ENCODE results near the gene NIBAN1.

NIBAN1 gene

DNA sequence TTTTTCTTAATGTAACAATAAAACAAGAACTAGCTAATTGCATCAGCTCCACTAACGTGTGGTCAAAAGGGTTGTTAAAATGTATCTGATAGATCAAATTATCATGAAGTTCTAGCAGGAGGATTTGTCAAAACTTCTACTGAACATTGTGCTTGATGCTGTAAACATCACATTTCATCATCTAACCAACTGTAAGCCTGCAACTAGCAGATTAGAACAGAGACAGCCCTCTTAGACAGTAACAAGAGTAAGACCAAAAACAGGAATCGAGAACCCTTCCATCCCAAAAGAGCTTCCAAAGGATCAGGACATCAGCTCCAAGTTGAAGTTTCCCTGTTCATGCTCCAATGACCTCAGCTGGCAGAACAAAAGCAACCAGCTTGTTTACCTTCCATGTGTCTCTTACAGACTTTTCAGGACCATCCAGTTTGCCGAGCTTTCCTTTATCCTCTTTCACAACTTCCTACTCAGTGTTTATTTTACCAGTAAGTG is 44.6 kb downstream of the NIBAN1 start:
- H3K4me1 ChIP-seq (ENCODE audit: low read length) = no peaks in the 10 kb centered on the region
- no peak for DNase-seq
- no peaks in the 10 kb centered on the region for H3F3A ChIP-seq (ENCODE audit: insufficient read depth, low read length)
- no peaks in the 10 kb centered on the region for H3K9me3 ChIP-seq (replicated peaks; ENCODE audit: insufficient read depth, low read length)
- H3K27me3 ChIP-seq (replicated peaks; ENCODE audit: insufficient read depth, low read length) = no peaks in the 10 kb centered on the region
- H3K27ac ChIP-seq (ENCODE audit: low read length) = no peak overlapping the region
- H3K9me2 ChIP-seq (replicated peaks; ENCODE audit: insufficient read depth, low read length) = no peaks in the 10 kb centered on the region
- H2AFZ ChIP-seq (ENCODE audit: low read length) = no peak overlapping the region
- no peak overlapping the region for H3K4me3 ChIP-seq (ENCODE audit: low read length)
- TF ChIP-seq, protein P1, sequence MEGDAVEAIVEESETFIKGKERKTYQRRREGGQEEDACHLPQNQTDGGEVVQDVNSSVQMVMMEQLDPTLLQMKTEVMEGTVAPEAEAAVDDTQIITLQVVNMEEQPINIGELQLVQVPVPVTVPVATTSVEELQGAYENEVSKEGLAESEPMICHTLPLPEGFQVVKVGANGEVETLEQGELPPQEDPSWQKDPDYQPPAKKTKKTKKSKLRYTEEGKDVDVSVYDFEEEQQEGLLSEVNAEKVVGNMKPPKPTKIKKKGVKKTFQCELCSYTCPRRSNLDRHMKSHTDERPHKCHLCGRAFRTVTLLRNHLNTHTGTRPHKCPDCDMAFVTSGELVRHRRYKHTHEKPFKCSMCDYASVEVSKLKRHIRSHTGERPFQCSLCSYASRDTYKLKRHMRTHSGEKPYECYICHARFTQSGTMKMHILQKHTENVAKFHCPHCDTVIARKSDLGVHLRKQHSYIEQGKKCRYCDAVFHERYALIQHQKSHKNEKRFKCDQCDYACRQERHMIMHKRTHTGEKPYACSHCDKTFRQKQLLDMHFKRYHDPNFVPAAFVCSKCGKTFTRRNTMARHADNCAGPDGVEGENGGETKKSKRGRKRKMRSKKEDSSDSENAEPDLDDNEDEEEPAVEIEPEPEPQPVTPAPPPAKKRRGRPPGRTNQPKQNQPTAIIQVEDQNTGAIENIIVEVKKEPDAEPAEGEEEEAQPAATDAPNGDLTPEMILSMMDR (IDR thresholded peaks at IDR 0.05; ENCODE audit: low read length) = no peak
- TF ChIP-seq EZH2 (optimal IDR thresholded peaks at IDR 0.05; ENCODE audit: low read depth, low read length) (no peak), EZH2phosphoT487 (IDR thresholded peaks at IDR 0.05; ENCODE audit: low read length) (no peak)
- no peaks in the 10 kb centered on the region for H3K79me2 ChIP-seq (ENCODE audit: low read length)
- no peak overlapping the region for H3K9ac ChIP-seq (ENCODE audit: low read length)
- no peaks in the 10 kb centered on the region for H4K20me1 ChIP-seq (ENCODE audit: insufficient read depth, low read length)
- H3K36me3 ChIP-seq (replicated peaks; ENCODE audit: insufficient read depth, low read length) = no peaks in the 10 kb centered on the region
- no peak overlapping the region for H3K4me2 ChIP-seq (ENCODE audit: low read depth, low read length)

DNA sequence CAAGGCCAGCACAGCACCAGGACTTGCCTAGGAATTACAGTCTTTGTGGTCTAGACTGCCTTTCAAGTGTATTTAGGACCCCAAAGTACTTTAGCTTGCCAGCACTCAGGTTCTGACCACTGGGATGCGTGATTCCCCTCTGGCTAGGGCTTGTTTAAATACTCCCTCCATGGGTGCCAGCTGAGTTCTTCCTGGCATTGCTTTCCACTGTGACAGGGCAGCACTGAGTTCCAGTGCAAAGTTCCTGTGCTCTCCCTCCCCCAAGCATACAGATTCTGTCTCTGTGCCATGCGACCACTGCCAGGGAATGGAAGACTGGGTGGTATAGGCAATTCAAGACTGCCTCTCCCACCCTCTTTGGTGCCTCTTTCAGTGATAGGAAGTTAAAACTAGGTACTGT is 45.9 kb downstream of the NIBAN1 start:
- H3K9me2 ChIP-seq (replicated peaks; ENCODE audit: insufficient read depth, low read length) = no peaks in the 10 kb centered on the region
- no peak overlapping the region for H3K27ac ChIP-seq (ENCODE audit: low read length)
- no peak overlapping the region for H2AFZ ChIP-seq (ENCODE audit: low read length)
- no peaks in the 10 kb centered on the region for H3F3A ChIP-seq (ENCODE audit: insufficient read depth, low read length)
- no peaks in the 10 kb centered on the region for H3K36me3 ChIP-seq (replicated peaks; ENCODE audit: insufficient read depth, low read length)
- no peaks in the 10 kb centered on the region for H3K27me3 ChIP-seq (replicated peaks; ENCODE audit: insufficient read depth, low read length)
- no peak for DNase-seq
- TF ChIP-seq EZH2 (optimal IDR thresholded peaks at IDR 0.05; ENCODE audit: low read depth, low read length) (no peak), EZH2phosphoT487 (IDR thresholded peaks at IDR 0.05; ENCODE audit: low read length) (no peak)
- TF ChIP-seq, protein P1 (IDR thresholded peaks at IDR 0.05; ENCODE audit: low read length) = no peak
- no peaks in the 10 kb centered on the region for H3K79me2 ChIP-seq (ENCODE audit: low read length)
- no peaks in the 10 kb centered on the region for H3K4me1 ChIP-seq (ENCODE audit: low read length)
- no peak overlapping the region for H3K4me3 ChIP-seq (ENCODE audit: low read length)
- H3K9ac ChIP-seq (ENCODE audit: low read length) = no peak overlapping the region
- no peak overlapping the region for H3K4me2 ChIP-seq (ENCODE audit: low read depth, low read length)
- no peaks in the 10 kb centered on the region for H3K9me3 ChIP-seq (replicated peaks; ENCODE audit: insufficient read depth, low read length)
- H4K20me1 ChIP-seq (ENCODE audit: insufficient read depth, low read length) = no peaks in the 10 kb centered on the region

All from MM.1S (cell line).